SK-N-SH (cell line): ENCODE measurements around the gene HNRNPAB. TPM values are rescaled to one million over a fixed set of nuclear protein-coding genes. Genes with fewer than 3 reads are reported as not detected.
A peak's percentile ranks its signal among the peaks of the same experiment; 100 is the strongest.

Experiments
- CTCF ChIA-PET: fragments of 300-600, 350-600 bp; formaldehyde crosslinking; extraction: SDS; loops from one replicate; lab custom pipeline; 2021; lab: Yijun Ruan, JAX
- POLR2A ChIA-PET: fragments of 350-600 bp; sonication (Branson Sonifier 250); formaldehyde crosslinking; extraction: SDS; loops from one replicate; lab custom pipeline; 2020; ENCODE audit warnings: antibody characterized with exemption, inconsistent platforms; lab: Yijun Ruan, JAX
- DNase-seq: peaks from one replicate; pipeline ENCODE4 v3.0.0; 2012
- H2AFZ ChIP-seq: fragments of 200-600 bp; sonication (generic); 2 replicates; pipeline ENCODE4 v1.8.1; 2016; ENCODE audit warnings: antibody characterized with exemption, mild to moderate bottlenecking, low read depth
- H3F3A ChIP-seq: fragments of 200-600 bp; sonication (generic); replicated peaks from 2 replicates; pipeline ENCODE3; 2016; ENCODE audit warnings: antibody characterized with exemption, mild to moderate bottlenecking; ENCODE audit not compliant: insufficient read depth
- H3K27ac ChIP-seq, 2 experiments: fragments of 200-500 bp in 1 of 2; fragments of 200-600 bp in 1 of 2; sonication (Bioruptor generic) in 1 of 2; sonication (generic), shearing (Covaris generic) in 1 of 2; 2 replicates each; pipeline versions ENCODE4 v1.5.1 to v1.6.1; 2014 to 2016; ENCODE audit warnings: low read depth in 2 of 2, inconsistent platforms in 1 of 2, low read length in 1 of 2, mild to moderate bottlenecking in 1 of 2, mixed read lengths in 1 of 2
- H3K27me3 ChIP-seq: fragments of 200-600 bp; sonication (generic), shearing (Covaris generic); 2 replicates; pipeline ENCODE4 v1.6.1; 2016; ENCODE audit warnings: mixed run types; ENCODE audit not compliant: insufficient read depth
- H3K36me3 ChIP-seq, 2 experiments: fragments of 200-500 bp in 1 of 2; fragments of 200-600 bp in 1 of 2; sonication (Bioruptor generic) in 1 of 2; sonication (generic) in 1 of 2; replicated peaks in 1 of 2; 2 replicates each; pipeline versions ENCODE3 to v1.5.1; 2014 to 2016; ENCODE audit warnings: low read length in 1 of 2, mild to moderate bottlenecking in 1 of 2; ENCODE audit not compliant: insufficient read depth in 2 of 2, control insufficient read depth in 1 of 2
- H3K4me1 ChIP-seq, 2 experiments: fragments of 200-500 bp in 1 of 2; fragments of 200-600 bp in 1 of 2; sonication (Bioruptor generic) in 1 of 2; sonication (generic), shearing (Covaris generic) in 1 of 2; 2 replicates each; pipeline versions ENCODE4 v1.5.1 to v1.6.1; 2014 to 2016; ENCODE audit warnings: low read depth in 1 of 2, low read length in 1 of 2, mixed run types in 1 of 2; ENCODE audit not compliant: insufficient read depth in 2 of 2, control insufficient read depth in 1 of 2
- H3K4me2 ChIP-seq: fragments of 200-600 bp; sonication (generic), shearing (Covaris generic); 2 replicates; pipeline ENCODE4 v1.6.1; 2017; ENCODE audit warnings: mixed run types
- H3K4me3 ChIP-seq, 2 experiments: fragments of 200-500 bp in 1 of 2; fragments of 200-600 bp in 1 of 2; sonication (Bioruptor generic) in 1 of 2; sonication (generic), shearing (Covaris generic) in 1 of 2; 2 replicates each; pipeline versions ENCODE4 v1.5.1 to v1.8.1; 2014 to 2016; ENCODE audit warnings: low read depth in 2 of 2, inconsistent platforms in 1 of 2, low read length in 1 of 2, mild to moderate bottlenecking in 1 of 2, mixed read lengths in 1 of 2, moderate library complexity in 1 of 2
- H3K79me2 ChIP-seq: fragments of 200-600 bp; sonication (generic); 2 replicates; pipeline ENCODE4 v1.8.1; 2017; ENCODE audit warnings: mild to moderate bottlenecking; ENCODE audit not compliant: insufficient read depth
- H3K9ac ChIP-seq: fragments of 200-600 bp; sonication (generic); 2 replicates; pipeline ENCODE4 v1.6.1; 2017; ENCODE audit warnings: mixed run types
- H3K9me2 ChIP-seq: fragments of 200-600 bp; sonication (generic); 2 replicates; pipeline ENCODE4 v1.6.1; 2017; ENCODE audit warnings: mixed run types
- H3K9me3 ChIP-seq: fragments of 200-600 bp; sonication (generic); 2 replicates; pipeline ENCODE4 v1.6.1; 2017; ENCODE audit warnings: mixed run types, mild to moderate bottlenecking, moderate library complexity
- H4K20me1 ChIP-seq: fragments of 200-600 bp; sonication (generic); 2 replicates; pipeline ENCODE4 v1.6.1; 2017; ENCODE audit warnings: mild to moderate bottlenecking, mixed run types; ENCODE audit not compliant: insufficient read depth
- CHD2 ChIP-seq: fragments of 150-350 bp; IDR thresholded peaks from 2 replicates; pipeline ENCODE4 v1.6.1; 2018; ENCODE audit warnings: low read length; ENCODE audit not compliant: partially characterized antibody
- FOXM1 ChIP-seq: IDR thresholded peaks from 2 replicates; pipeline ENCODE4 v1.4.0; 2012; ENCODE audit warnings: low read depth, mild to moderate bottlenecking
- GABPA ChIP-seq: IDR thresholded peaks from 2 replicates; pipeline ENCODE4 v1.4.0; 2012; ENCODE audit warnings: low read depth, mild to moderate bottlenecking
- GATA2 ChIP-seq: sonication (generic); formaldehyde crosslinking; IDR thresholded peaks from 2 replicates; pipeline ENCODE4 v1.5.0; 2020; ENCODE audit warnings: mild to moderate bottlenecking, missing genetic modification reagents
- NFIC ChIP-seq: IDR thresholded peaks from 2 replicates; pipeline ENCODE4 v1.4.0; 2012; ENCODE audit warnings: borderline replicate concordance
- POLR2AphosphoS5 ChIP-seq: IDR thresholded peaks from 2 replicates; pipeline ENCODE4 v1.6.1; 2012; ENCODE audit warnings: low read depth, low read length
- RAD21 ChIP-seq: IDR thresholded peaks from 2 replicates; pipeline ENCODE4 v1.6.1; 2012; ENCODE audit warnings: mild to moderate bottlenecking, low read length
- RCOR1 ChIP-seq: fragments of 150-350 bp; IDR thresholded peaks from 2 replicates; pipeline ENCODE4 v1.6.1; 2017; ENCODE audit warnings: antibody characterized with exemption, low read length
- RFX5 ChIP-seq: IDR thresholded peaks from 2 replicates; pipeline ENCODE4 v1.6.1; 2012; ENCODE audit warnings: mild to moderate bottlenecking, improper control_type of control experiment, low read length
- SIN3A ChIP-seq: IDR thresholded peaks from 2 replicates; pipeline ENCODE4 v1.6.1; 2012; ENCODE audit warnings: low read depth, mild to moderate bottlenecking, low read length, moderate library complexity, borderline replicate concordance
- TCF12 ChIP-seq: IDR thresholded peaks from 2 replicates; pipeline ENCODE4 v1.4.0; 2012
- WGBS: methylation state at CpG from one replicate; pipeline ENCODE4 v1.1.6; 2017; ENCODE audit warnings: low lambda C conversion rate; 5-methylcytosine and 5-hydroxymethylcytosine counted together
- polyA plus RNA-seq, 3 experiments: library from polyadenylated mRNA; depleted of rRNA; stranded (reverse); fragments of >200 nt; gene quantifications; 2 replicates each; pipeline ENCODE4 v1.2.3, GENCODE V29; 2012
- TF ChIP-seq, protein P1 (sequence below): IDR thresholded peaks from 2 replicates; pipeline ENCODE4; 2012
- TF ChIP-seq, protein P2 (sequence below): fragments of 150-350 bp; IDR thresholded peaks from 2 replicates; pipeline ENCODE4 v1.6.1; 2016; ENCODE audit warnings: mild to moderate bottlenecking, low read depth, low read length

HNRNPAB gene
- polyA plus RNA-seq, 1 of the 3 experiments (the other 2 are of a cell fraction): 164 TPM

DNA sequence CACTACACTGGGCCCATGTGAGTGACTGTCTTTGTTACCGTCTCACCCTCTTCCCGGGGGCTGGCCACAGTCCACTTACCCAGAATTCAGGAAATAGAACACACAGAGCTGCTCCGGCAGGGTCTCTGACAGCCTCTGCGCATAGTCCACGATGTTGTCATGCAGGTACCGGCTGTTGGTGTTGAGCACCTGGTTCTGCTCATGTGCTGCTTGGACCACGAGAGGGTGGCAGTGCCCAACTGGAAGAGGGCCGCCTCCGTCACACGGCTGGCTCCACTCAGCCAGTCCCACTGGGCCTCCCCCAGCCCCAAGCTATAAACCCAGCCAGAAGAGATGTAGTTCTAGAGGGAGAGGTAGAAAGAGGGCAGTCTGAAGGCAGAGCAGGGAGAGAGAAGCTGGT, 25.5 kb downstream of the HNRNPAB start:
- POLR2A ChIA-PET: interaction anchor here (1.2 to 1.5 kb wide), 3 partner anchors 13 to 26 kb away, joined by 3 to 4 read pairs (median 3); partner anchors contain the start of gene HNRNPAB
- H3K27me3 ChIP-seq: no peaks in the 10 kb centered on the region
- H3K4me2 ChIP-seq: no peak overlapping the region
- H3K9me2 ChIP-seq: no peaks in the 10 kb centered on the region
- TF ChIP-seq RFX5 (no peak), CHD2 (no peak), NFIC (no peak), POLR2AphosphoS5 (no peak), SIN3A (no peak)
- TF ChIP-seq, protein P1, sequence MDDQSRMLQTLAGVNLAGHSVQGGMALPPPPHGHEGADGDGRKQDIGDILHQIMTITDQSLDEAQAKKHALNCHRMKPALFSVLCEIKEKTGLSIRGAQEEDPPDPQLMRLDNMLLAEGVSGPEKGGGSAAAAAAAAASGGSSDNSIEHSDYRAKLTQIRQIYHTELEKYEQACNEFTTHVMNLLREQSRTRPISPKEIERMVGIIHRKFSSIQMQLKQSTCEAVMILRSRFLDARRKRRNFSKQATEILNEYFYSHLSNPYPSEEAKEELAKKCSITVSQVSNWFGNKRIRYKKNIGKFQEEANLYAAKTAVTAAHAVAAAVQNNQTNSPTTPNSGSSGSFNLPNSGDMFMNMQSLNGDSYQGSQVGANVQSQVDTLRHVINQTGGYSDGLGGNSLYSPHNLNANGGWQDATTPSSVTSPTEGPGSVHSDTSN: no peak
- H3K4me3 ChIP-seq: no peak overlapping the region
- no peaks in the 10 kb centered on the region for H4K20me1 ChIP-seq
- no peak for DNase-seq
- H3F3A ChIP-seq: peaks cover 11% of the 10 kb centered on the region
- no peak overlapping the region for H3K27ac ChIP-seq
- H3K9ac ChIP-seq: no peak overlapping the region
- WGBS: 92% methylated on average over 10 of the region's 10 CpGs
- CTCF ChIA-PET: interaction anchor here (0.8 to 12.2 kb wide), 2 partner anchors 21 to 362 kb away, joined by 3 to 147 read pairs; partner anchors contain the start of gene COL23A1
- H3K9me3 ChIP-seq: no peaks in the 10 kb centered on the region
- peaks cover 7 to 27% of the 10 kb centered on the region in 2 experiments for H3K36me3 ChIP-seq
- peaks cover 28% of the 10 kb centered on the region for H3K79me2 ChIP-seq
- no peak overlapping the region for H2AFZ ChIP-seq
- H3K4me1 ChIP-seq: peaks cover 11 to 31% of the 10 kb centered on the region in 2 experiments; a peak in 2 of 4 replicates

DNA sequence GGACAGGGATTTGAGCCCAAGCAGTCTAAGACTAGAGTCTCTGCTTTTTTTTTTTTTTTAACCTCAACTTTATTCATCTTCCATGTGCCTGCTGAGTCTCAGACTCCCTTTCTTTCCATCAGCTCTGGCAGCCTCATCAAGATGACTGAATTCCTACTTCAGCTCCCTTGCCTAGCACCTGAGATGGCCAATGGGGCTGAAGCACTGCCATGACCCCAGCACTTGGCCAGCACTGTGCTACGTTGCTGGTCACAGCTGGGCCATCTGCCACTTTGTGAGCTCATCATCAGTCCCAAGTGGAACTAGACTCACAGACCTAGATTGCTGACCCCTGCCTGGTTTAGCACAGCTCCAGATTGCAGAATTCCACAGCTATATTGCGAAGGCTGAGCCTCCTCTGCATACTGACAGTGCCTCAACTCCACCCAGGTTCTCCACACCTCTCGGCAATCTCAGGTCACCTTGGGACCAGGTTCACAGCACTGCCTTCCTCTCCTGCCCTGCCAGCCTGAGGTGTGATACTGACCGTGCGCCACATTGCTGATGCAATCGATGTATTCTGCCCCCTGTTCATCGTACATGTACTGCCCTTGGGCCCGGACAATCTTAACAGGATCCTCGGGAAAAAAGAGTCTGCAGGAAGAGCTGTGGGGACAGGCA, 26.7 kb downstream of the HNRNPAB start:
- peaks cover 28% of the 10 kb centered on the region for H3K79me2 ChIP-seq
- H3K36me3 ChIP-seq: peaks cover 7 to 27% of the 10 kb centered on the region in 2 experiments
- no peak for DNase-seq
- H4K20me1 ChIP-seq: no peaks in the 10 kb centered on the region
- peak overlapping the region; percentile 98 for H3K4me2 ChIP-seq
- H3K9ac ChIP-seq: peak overlapping the region; percentile 83; the same call in 1 of the 2 replicates
- peak overlapping the region; percentile 87 for H3K4me3 ChIP-seq
- H3K9me3 ChIP-seq: no peaks in the 10 kb centered on the region
- WGBS: 59% methylated on average over 9 of the region's 9 CpGs
- peaks cover 11 to 31% of the 10 kb centered on the region in 2 experiments; a peak in 2 of 4 replicates for H3K4me1 ChIP-seq
- ChIA-PET CTCF (interaction anchor here (1.2 to 12.2 kb wide), 3 partner anchors 10 to 361 kb away, joined by 4 to 147 read pairs (median 5); partner anchors contain the start of gene COL23A1), POLR2A (interaction anchor here (0.6 to 2.0 kb wide), 7 partner anchors 9 to 359 kb away, joined by 3 to 6 read pairs (median 3); partner anchors contain the start of genes COL23A1, HNRNPAB and NHP2)
- peak overlapping the region in 1 of 2 experiments; percentile 24; a peak in 1 of 4 replicates for H3K27ac ChIP-seq
- no peak overlapping the region for H2AFZ ChIP-seq
- no peaks in the 10 kb centered on the region for H3K9me2 ChIP-seq
- TF ChIP-seq TCF12 (no peak), RAD21 (no peak), FOXM1 (no peak), GATA2 (CRISPR knock-in tag) (no peak), GABPA (no peak), RCOR1 (no peak)
- TF ChIP-seq, protein P2, sequence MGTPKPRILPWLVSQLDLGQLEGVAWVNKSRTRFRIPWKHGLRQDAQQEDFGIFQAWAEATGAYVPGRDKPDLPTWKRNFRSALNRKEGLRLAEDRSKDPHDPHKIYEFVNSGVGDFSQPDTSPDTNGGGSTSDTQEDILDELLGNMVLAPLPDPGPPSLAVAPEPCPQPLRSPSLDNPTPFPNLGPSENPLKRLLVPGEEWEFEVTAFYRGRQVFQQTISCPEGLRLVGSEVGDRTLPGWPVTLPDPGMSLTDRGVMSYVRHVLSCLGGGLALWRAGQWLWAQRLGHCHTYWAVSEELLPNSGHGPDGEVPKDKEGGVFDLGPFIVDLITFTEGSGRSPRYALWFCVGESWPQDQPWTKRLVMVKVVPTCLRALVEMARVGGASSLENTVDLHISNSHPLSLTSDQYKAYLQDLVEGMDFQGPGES: no peak
- no peaks in the 10 kb centered on the region for H3K27me3 ChIP-seq
- H3F3A ChIP-seq: peaks cover 11% of the 10 kb centered on the region
